DOHH2 (cell line): ENCODE measurements around the gene ACLY.

Source experiments
- CTCF ChIP-seq: fragments of 200-600 bp; sonication (generic); IDR thresholded peaks from one replicate; pipeline ENCODE4 v1.5.1; 2014; ENCODE audit warnings: antibody characterized with exemption, mild to moderate bottlenecking, low read depth, low read length; ENCODE audit not compliant: poor library complexity, severe bottlenecking
- EZH2phosphoT487 ChIP-seq: fragments of 200-600 bp; sonication (generic); IDR thresholded peaks from 2 replicates; pipeline ENCODE4 v1.6.1; 2017; ENCODE audit warnings: borderline replicate concordance, mild to moderate bottlenecking, antibody characterized with exemption, low read length, moderate library complexity, mixed read lengths

GRCh38 chr17:41837761-41838538 is 80.8 kb downstream of the ACLY start, which contains the start of gene KLHL10:
- no peak for TF ChIP-seq CTCF
- TF ChIP-seq EZH2phosphoT487, result no peak
